Measurements from ENCODE around the gene CHRNE.

Gene CHRNE

DNA sequence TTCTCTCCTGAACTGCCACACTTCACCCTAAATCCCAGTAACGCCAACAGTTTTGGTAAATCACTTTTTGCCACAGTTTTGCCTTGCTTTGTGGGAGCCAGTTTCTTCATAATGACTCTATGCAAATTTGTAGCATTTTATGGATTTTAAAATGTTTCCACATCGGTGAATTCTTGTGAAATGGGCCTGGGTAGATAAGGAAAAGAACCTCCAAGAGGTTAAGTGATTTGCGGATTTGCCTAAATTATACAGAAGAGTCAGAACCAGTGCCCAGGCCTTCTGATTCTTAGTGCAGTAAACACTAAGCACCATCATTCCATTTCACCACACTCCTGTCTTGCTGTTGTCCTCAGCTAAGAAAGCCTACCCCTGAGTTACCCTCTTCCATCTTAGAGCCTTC lies 51.8 kb downstream of the CHRNE start:
- no peak for DNase-seq

- no peak for DNase-seq
Measured at GRCh38 chr17:4850246-4850645, 52.7 kb downstream of the CHRNE start.

GRCh38 chr17:4849011-4849536 lies 53.8 kb downstream of the CHRNE start:
- DNase-seq = no peak
